ENCODE data around the gene TEX35. TPM values are rescaled to one million over a fixed set of nuclear protein-coding genes. Genes with fewer than 3 reads are reported as not detected.
"Not testable (repeated sequence)": the region's sequence is repeated elsewhere in the genome, so short reads cannot be mapped to it uniquely, and the experiment has no call there.

TEX35 gene
- total RNA-seq, 1 donor from 2014 or later: 0.10 TPM

GRCh38 chr1:178541829-178542553, 29.1 kb downstream of the TEX35 start:
- DNase-seq: no peak

- DNase-seq: peak; percentile 71
Measured at GRCh38 chr1:178542554-178543289, 29.8 kb downstream of the TEX35 start.

- no peak for DNase-seq
Measured at GRCh38 chr1:178543290-178543607, 30.3 kb downstream of the TEX35 start.

GRCh38 chr1:178544531-178544930, 31.6 kb downstream of the TEX35 start:
- no peak for DNase-seq

- no peak for DNase-seq
Measured at GRCh38 chr1:178548108-178548507, 35.2 kb downstream of the TEX35 start.

GRCh38 chr1:178551307-178551706, 38.4 kb downstream of the TEX35 start:
- DNase-seq: no peak

GRCh38 chr1:178551940-178552339, 39.0 kb downstream of the TEX35 start:
- DNase-seq: no peak

- no peak for DNase-seq
Measured at GRCh38 chr1:178552856-178553255, 39.9 kb downstream of the TEX35 start.

GRCh38 chr1:178554351-178554750, 41.4 kb downstream of the TEX35 start:
- DNase-seq: not testable (repeated sequence)

GRCh38 chr1:178555613-178556012, 42.7 kb downstream of the TEX35 start:
- not testable (repeated sequence) for DNase-seq

- not testable (repeated sequence) for DNase-seq
Measured at GRCh38 chr1:178558816-178559215, 45.9 kb downstream of the TEX35 start.

GRCh38 chr1:178560871-178561376, 48.0 kb downstream of the TEX35 start:
- no peak for DNase-seq

GRCh38 chr1:178563099-178563820, 50.4 kb downstream of the TEX35 start:
- DNase-seq: no peak

- no peak for DNase-seq
Measured at GRCh38 chr1:178564086-178564782, 51.3 kb downstream of the TEX35 start.

- no peak for DNase-seq
Measured at GRCh38 chr1:178564783-178565180, 51.9 kb downstream of the TEX35 start.

GRCh38 chr1:178565586-178565985, 52.7 kb downstream of the TEX35 start:
- no peak for DNase-seq

- DNase-seq: no peak
Measured at GRCh38 chr1:178566187-178566586, 53.3 kb downstream of the TEX35 start.

- no peak for DNase-seq
Measured at GRCh38 chr1:178571807-178572206, 58.9 kb downstream of the TEX35 start.

All from skin of body (tissue), 2 donors.